Right lobe of liver (tissue), 6 donors: ENCODE measurements around the gene MAPK14. TPM values are rescaled to one million over a fixed set of nuclear protein-coding genes. Genes with fewer than 3 reads are reported as not detected.

Experiments used
- ATAC-seq, 4 donors: fragments of 200-7000 bp; cut with Tn5 transposase; one replicate each; pipeline ENCODE4 v1.9.1; 2020; ENCODE audit warnings: mild to moderate bottlenecking in 4 of 4, moderate library complexity in 4 of 4
- DNase-seq, 3 donors: peaks; one replicate each; pipeline ENCODE4 v3.0.0-alpha.2; 2020
- H3K27ac ChIP-seq, 3 donors: fragments of 200-600 bp; one replicate each; pipeline ENCODE4 v1.8.0; 2022
- H3K27me3 ChIP-seq, 2 donors: fragments of 200-600 bp; one replicate each; pipeline ENCODE4 v1.8.0; 2022
- H3K36me3 ChIP-seq, 4 donors: fragments of 200-600 bp; sonication (generic) in 1 of 4; one replicate each; pipeline versions ENCODE4 v1.5.1 to v1.8.0; 2017 to 2022; ENCODE audit warnings: control low read depth in 1 of 4
- H3K4me1 ChIP-seq, 4 donors: fragments of 200-600 bp; sonication (generic) in 1 of 4; one replicate each; pipeline versions ENCODE4 v1.5.1 to v1.8.0; 2017 to 2022; ENCODE audit warnings: control low read depth in 1 of 4
- H3K4me3 ChIP-seq, 3 donors: fragments of 200-600 bp; one replicate each; pipeline ENCODE4 v1.8.0; 2022
- H3K9me3 ChIP-seq, 4 donors: fragments of 200-600 bp; sonication (generic) in 1 of 4; one replicate each; pipeline versions ENCODE4 v1.5.1 to v1.8.0; 2017 to 2022; ENCODE audit warnings: control low read depth in 1 of 4
- CTCF ChIP-seq, 4 donors: fragments of 200-600 bp in 3 of 4; fragments of 450-650 bp in 1 of 4; IDR thresholded peaks; one replicate each; pipeline versions ENCODE4 v1.5.1 to v1.8.0; 2016 to 2022; ENCODE audit warnings: antibody characterized with exemption in 4 of 4, mild to moderate bottlenecking in 2 of 4
- POLR2A ChIP-seq: fragments of 450-650 bp; IDR thresholded peaks from one replicate; pipeline ENCODE4 v1.6.1; 2017; ENCODE audit warnings: antibody characterized with exemption, mild to moderate bottlenecking
- WGBS: methylation state at CpG from one replicate; pipeline ENCODE4 v1.1.6; 2018; ENCODE audit warnings: low coverage, low lambda C conversion rate; ENCODE audit not compliant: insufficient coverage; ENCODE audit errors: missing lambda C conversion rate; 5-methylcytosine and 5-hydroxymethylcytosine counted together
- intact Hi-C, 2 donors: fragments of 100-400 bp; cut with DNase I; formaldehyde crosslinking; loops; one replicate each; pipeline versions ENCODE4 v1.11.2 to v1.14.1; 2022
- total RNA-seq, 6 experiments: library from RNA; depleted of rRNA in 2 of 6; stranded (reverse); fragments of >200 nt in 2 of 6; fragmentation: NEBNext Ultra II Directional in 3 of 6; extraction: Animal tissue kit (Norgen Biotek cat#: 25700) in 3 of 6; gene quantifications; one replicate each; pipeline versions ENCODE4 v1.1.0 to v1.2.4, GENCODE V29; 2016 to 2023
- donor health status: DM: no; HTN: yes; CAD: no.
- donor health status: DM: no; HTN: no; CAD: no.
- donor health status: DM: no; HTN: no; CAD: no.
- donor health status: DM: no; HTN: yes; CAD: no.
- donor health status: DM: no; HTN: yes; CAD: no.

The MAPK14 gene
- total RNA-seq, 6 experiments from 2014 or later = 37.9 to 53.3 (median 45.3) TPM

GRCh38 chr6:36114798-36115408 is 87.3 kb downstream of the MAPK14 start:
- intact Hi-C loops = no loop called here
- WGBS = 78% methylated on average over 4 of the region's 4 CpGs
- Histone ChIP-seq H3K4me1 (no peaks in the 10 kb centered on the region), H3K4me3 (no peak overlapping the region), H3K9me3 (no peaks in the 10 kb centered on the region), H3K36me3 (peaks cover 0 to 26% (median 7%) of the 10 kb centered on the region in 4 donors), H3K27me3 (no peaks in the 10 kb centered on the region), H3K27ac (no peak overlapping the region)
- no peak for TF ChIP-seq POLR2A
- TF ChIP-seq CTCF (IDR thresholded peaks at IDR 0.05) = no peak
- no peak for DNase-seq
- ATAC-seq = peak in 1 of 4 donors; percentile 9

- ATAC-seq = no peak
- no peak for TF ChIP-seq POLR2A
- TF ChIP-seq CTCF (IDR thresholded peaks at IDR 0.05) = no peak
- peaks cover 0 to 21% (median 5%) of the 10 kb centered on the region in 4 donors for H3K36me3 ChIP-seq
- intact Hi-C loops = no loop called here
- no peak overlapping the region for H3K4me3 ChIP-seq
- 80% methylated on average over 6 of the region's 10 CpGs for WGBS
- H3K27ac ChIP-seq = no peak overlapping the region
- no peaks in the 10 kb centered on the region for H3K27me3 ChIP-seq
- DNase-seq = peak in 1 of 3 donors; percentile 39
- H3K9me3 ChIP-seq = no peaks in the 10 kb centered on the region
- H3K4me1 ChIP-seq = no peaks in the 10 kb centered on the region
Observed at GRCh38 chr6:36115412-36115811, 87.8 kb downstream of the MAPK14 start.

GRCh38 chr6:36116066-36116864 is 88.7 kb downstream of the MAPK14 start:
- peaks cover 0 to 15% (median 2%) of the 10 kb centered on the region in 4 donors for H3K36me3 ChIP-seq
- no peak overlapping the region for H3K27ac ChIP-seq
- intact Hi-C loops = no loop called here
- TF ChIP-seq POLR2A (no peak), CTCF (IDR thresholded peaks at IDR 0.05) (no peak)
- ATAC-seq = no peak
- H3K4me3 ChIP-seq = no peak overlapping the region
- 83% methylated on average over 3 of the region's 3 CpGs for whole genome bisulfite sequencing
- H3K9me3 ChIP-seq = no peaks in the 10 kb centered on the region
- H3K27me3 ChIP-seq = no peaks in the 10 kb centered on the region
- H3K4me1 ChIP-seq = peaks cover 0 to 8% (median 3%) of the 10 kb centered on the region in 4 donors
- DNase-seq = no peak

GRCh38 chr6:36116943-36117342 is 89.3 kb downstream of the MAPK14 start:
- TF ChIP-seq CTCF (IDR thresholded peaks at IDR 0.05) = no peak
- peaks cover 0 to 10% (median 0%) of the 10 kb centered on the region in 4 donors for H3K36me3 ChIP-seq
- no peaks in the 10 kb centered on the region for H3K27me3 ChIP-seq
- H3K9me3 ChIP-seq = no peaks in the 10 kb centered on the region
- 100% methylated on average over 2 of the region's 2 CpGs for WGBS
- ATAC-seq (no peak), DNase-seq (peak in 1 of 3 donors; percentile 33)
- peaks cover 0 to 15% (median 4%) of the 10 kb centered on the region in 4 donors for H3K4me1 ChIP-seq
- intact Hi-C loops = no loop called here
- H3K27ac ChIP-seq = no peak overlapping the region
- H3K4me3 ChIP-seq = no peak overlapping the region
